GM19240 (cell line): ENCODE results near the gene ITFG2.

ENCODE experiments used
- DNase-seq: peaks from one replicate; pipeline ENCODE4 v3.0.0; 2011; ENCODE audit warnings: low spot score; ENCODE audit not compliant: insufficient read length

The ITFG2 gene

DNA sequence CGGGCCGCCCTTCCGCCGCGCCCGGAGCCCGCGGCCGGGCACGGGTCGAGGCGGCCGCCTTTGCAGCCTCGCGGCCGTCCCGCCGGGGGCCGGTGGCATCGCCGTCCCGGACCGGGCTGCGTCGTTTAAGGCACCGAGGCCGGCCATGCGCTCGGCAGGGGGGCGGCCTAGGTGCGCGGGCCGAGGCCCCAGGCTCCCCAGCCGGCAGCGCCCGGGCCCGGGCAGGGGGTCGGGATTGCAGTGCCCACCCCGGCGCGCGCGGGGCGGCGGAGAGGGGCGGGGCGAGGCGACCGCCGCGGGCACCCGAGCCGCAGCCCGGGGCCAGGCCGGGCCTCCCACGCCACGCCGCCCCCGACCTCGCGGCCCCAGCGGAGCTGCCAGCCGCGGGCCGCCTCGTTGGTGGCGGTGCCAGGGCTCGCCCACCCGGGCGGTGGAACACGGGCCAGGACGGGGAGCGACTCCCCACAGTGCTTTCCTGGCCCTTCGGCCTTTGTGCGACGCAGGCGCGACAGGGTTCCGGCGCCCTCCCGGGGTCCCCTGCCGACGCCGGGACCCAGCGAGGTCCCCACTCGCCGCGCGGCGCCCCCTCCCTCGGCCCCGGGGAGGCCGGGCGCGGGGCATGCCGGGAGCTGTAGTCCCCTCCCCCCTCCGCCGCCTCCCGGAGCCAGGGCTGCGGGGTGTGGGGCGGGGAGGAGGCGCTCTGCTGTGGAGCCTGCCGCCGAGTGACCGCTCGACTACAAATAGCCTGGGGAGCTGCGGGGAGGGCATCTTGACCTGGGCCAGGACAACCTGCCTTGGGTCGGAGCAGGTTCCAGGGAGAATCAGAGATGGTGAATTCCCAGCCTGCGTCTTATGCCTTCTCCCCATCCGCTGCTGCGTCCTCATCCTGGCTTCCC is 16.9 kb upstream of the ITFG2 start:
- peak; percentile 94 for DNase-seq

DNA sequence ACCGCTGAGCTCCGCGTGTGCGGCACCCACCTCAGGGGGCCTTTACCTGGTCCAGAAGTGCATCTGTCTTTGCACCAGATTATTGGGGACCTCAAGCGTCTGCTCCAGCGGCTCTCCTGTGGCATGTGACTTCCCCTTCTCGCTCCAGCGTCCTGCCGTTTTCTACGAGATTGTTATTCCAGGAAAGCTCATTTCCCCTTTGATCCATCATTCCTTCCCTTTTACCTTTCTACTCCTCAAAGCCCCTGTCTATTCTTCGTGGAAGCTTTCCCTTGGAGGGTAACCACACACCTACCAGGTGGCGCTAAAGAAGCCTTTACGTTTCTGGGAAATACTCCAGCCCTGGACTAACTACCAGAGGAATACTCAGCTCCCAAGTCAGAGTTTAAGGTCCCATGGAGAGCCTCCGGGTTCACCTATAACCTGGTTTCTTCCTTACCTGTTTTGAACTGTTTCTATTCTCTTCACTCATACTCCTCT is 16.2 kb upstream of the ITFG2 start:
- peak; percentile 11 for DNase-seq

GRCh38 chr12:2797721-2798418 is 14.6 kb upstream of the ITFG2 start:
- no peak for DNase-seq

DNA sequence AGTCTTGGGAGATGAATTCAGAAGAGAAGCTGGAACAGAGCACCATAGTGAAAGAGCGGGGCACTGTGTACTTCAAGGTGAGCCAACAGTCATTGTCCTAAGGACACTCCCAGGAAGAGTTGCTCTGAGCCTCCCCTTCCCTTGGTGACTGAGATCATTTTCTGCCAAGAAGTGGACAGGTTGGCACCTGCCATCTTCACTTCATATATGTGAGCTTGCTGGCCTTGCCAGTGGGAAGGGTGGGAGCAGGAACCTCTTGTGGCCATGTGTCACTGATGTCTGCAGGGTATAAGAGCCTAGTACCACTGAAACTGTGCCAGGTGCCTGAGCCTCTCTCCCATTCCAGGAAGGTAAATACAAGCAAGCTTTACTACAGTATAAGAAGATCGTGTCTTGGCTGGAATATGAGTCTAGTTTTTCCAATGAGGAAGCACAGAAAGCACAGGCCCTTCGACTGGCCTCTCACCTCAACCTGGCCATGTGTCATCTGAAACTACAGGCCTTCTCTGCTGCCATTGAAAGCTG is 12.4 kb upstream of the ITFG2 start:
- no peak for DNase-seq

GRCh38 chr12:2801044-2801783 is 11.3 kb upstream of the ITFG2 start:
- no peak for DNase-seq

DNA sequence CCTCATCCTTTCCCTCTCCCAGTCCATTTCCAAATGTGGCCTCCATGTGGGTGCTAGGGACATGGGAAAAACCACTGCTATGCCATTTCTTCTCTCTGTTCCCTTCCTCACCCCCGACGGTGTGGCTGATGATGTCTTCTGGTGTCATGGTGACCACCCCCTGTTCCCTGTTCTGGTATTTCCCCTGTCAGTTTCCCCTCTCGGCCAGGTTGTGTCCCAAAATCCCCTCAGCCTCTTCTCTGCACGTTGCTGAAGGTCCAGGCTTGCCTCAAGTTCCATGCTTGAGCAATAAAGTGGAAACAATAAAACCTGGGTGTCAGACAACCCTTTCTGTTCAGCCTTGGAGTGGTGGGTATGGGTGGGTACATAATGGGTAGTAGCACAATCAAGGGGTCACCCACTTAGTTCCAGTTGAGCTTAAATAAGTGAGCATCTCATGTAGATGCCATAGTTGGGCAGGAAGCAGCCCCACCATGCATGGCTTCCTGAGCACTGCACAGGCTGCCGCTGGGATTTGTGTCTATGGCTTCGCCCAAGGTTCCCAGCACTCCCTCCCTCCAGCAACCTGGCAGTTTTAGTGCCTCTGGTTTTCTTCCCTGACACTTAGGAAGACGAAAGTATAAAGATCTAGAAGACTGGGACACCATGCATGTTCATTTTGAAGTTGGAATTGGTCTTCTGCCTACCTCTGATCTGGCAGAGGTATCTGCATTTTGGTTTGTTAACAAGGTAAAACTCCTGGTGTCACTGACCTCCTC is 8.7 kb upstream of the ITFG2 start:
- DNase-seq = no peak

- DNase-seq = no peak
These were observed 7.9 kb upstream of the ITFG2 start for GRCh38 chr12:2804393-2805142.

DNA sequence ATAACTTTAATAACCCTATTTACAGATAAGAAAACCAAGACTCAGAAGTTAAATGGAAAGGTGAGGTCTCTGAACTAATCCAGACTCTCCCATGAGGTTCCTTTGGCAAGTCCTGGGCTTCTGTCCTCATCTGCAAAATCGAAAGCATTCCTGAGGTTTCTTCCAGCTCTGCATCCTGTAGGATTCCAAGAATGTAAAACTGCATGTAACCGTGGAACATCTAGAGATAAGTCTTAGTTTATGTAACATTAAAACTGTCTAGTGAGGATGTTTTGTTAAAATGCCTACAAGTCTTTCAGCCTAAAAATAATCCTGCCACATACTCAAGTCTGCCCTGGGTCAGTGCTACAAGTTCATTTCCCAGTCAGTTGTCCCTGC is 7.3 kb upstream of the ITFG2 start:
- no peak for DNase-seq

DNA sequence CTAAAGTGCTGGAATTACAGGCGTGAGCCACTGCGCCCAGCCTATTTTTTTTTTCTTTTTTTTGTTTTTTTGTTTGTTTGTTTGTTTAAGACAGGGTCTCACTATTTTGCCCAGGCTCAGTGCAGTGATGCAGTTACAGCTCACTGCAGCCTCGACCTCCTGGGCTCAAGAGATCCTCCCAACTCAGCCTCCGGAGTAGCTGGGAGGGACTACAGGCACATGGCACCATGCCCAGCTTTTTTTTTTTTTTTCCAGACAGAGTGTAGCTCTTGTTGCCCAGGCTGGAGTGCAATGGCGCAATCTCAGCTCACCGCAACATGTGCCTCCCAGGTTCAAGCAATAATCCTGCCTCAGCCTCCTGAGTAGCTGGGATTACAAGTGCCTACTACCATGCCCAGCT is 5.8 kb upstream of the ITFG2 start:
- no peak for DNase-seq

GRCh38 chr12:2811801-2812200 is 667 bp upstream of the ITFG2 start:
- DNase-seq = no peak

- peak; percentile 60 for DNase-seq
These were observed 1.0 kb downstream of the ITFG2 start for GRCh38 chr12:2813214-2814185.

- no peak for DNase-seq
These were observed 7.3 kb downstream of the ITFG2 start for GRCh38 chr12:2819810-2820209.

DNA sequence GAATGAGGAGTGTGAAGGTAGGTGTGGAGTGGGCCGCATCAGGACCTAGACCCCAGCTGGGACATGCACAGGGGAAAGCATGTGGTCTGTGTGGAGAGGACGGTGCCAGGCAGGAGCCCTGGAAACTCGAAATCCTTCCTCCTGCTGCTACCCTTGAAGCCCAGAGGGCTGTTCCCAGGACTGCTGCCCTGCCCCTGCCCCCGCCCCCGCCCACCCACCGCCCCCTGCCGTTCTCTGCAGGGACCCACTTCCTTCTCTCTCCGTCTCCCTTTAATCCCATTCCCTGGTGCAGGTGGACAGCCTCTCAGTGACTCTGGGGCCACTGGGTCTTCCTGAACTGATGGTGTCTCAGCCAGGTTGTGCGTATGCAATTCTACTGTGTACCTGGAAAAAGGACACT is 8.0 kb downstream of the ITFG2 start:
- DNase-seq = no peak

DNA sequence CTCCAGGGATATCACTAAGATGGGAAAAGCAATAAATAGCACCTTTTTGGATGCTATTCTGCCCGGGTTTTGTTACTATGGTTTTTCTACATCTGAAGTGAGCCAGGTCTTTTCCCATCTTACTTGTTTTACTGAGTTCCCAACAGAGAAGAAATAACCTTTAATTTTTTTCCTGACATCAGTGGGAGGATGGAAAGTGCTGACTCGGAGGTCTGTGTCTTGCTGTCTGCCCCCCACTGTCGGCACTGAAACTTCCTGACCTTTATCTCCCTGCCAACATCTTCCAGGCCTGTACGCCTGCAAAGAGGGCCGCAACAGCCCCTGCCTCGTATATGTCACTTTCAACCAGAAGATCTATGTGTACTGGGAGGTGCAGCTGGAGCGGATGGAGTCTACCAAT is 11.0 kb downstream of the ITFG2 start:
- DNase-seq = no peak

DNA sequence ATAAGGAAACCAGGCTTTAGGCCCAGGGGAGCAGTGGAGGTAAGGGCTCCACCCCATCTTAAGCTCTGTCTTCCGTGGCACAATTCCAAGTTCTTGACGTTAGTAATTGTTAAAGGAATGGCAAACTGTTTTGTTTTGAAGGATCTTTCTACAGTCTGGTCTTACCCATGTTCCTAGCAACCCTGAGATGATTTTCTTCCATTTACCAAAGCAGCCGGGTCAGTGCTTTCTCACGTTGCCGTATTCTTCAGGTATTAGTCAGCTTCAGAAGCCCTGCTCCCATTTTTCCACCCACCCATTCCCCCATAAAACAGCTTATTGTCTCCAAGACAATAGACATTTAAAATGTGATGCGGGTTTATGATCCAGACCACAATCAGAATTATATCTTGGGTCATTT is 12.1 kb downstream of the ITFG2 start:
- no peak for DNase-seq

DNA sequence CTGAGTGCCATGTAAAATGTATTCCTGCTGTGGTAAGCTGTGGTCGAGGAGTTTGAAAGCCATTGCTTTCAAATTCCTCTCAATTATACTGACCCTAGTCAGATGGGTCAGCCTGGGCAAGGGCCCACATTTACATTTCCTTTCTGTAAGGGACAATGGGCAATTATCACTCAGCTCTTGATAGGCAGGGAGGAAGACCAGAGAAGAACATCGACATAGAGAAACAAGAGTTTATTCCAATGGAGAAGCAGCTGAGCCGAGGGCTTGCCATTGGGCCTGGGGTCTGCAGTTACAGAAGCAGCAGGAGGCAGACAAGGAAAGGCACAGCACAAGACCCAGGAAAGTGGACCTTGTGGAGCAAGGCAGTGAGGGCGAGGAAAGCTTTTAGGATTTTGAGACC is 12.7 kb downstream of the ITFG2 start:
- no peak for DNase-seq

GRCh38 chr12:2826036-2826435 is 13.6 kb downstream of the ITFG2 start:
- no peak for DNase-seq

- no peak for DNase-seq
These were observed 14.4 kb downstream of the ITFG2 start for GRCh38 chr12:2826721-2827515.
